ENCODE results near the gene KCNH1. TPM values are rescaled to one million over a fixed set of nuclear protein-coding genes. Genes with fewer than 3 reads are reported as not detected.

The KCNH1 gene
- total RNA-seq, 1 experiment from 2014 or later, result 0.17 TPM

DNA sequence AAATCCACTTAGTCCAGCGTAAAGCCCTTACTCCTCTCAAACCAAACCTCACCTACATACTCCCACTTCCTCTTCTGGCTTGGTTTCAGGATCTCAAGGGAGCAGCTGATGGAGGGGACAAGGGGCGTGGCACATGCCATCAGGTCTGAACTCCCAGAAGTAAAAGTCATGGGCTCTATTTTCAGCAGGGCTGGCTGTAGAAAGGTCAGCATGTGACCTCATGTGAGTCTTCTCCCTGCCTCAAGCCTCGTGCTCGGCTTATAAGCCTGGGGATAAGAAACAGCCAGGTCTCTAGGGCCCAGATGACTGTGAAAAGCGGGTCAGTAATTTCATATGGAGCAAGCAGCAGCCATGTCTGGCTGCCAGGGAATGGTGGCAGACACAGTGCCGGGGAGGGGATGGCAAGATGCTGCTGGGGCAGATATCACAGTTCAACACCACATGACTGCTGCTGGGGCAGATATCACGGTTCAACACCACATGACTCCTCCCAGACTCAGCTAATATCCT is 227.9 kb downstream of the KCNH1 start (continued):
- TF ChIP-seq, protein P1, sequence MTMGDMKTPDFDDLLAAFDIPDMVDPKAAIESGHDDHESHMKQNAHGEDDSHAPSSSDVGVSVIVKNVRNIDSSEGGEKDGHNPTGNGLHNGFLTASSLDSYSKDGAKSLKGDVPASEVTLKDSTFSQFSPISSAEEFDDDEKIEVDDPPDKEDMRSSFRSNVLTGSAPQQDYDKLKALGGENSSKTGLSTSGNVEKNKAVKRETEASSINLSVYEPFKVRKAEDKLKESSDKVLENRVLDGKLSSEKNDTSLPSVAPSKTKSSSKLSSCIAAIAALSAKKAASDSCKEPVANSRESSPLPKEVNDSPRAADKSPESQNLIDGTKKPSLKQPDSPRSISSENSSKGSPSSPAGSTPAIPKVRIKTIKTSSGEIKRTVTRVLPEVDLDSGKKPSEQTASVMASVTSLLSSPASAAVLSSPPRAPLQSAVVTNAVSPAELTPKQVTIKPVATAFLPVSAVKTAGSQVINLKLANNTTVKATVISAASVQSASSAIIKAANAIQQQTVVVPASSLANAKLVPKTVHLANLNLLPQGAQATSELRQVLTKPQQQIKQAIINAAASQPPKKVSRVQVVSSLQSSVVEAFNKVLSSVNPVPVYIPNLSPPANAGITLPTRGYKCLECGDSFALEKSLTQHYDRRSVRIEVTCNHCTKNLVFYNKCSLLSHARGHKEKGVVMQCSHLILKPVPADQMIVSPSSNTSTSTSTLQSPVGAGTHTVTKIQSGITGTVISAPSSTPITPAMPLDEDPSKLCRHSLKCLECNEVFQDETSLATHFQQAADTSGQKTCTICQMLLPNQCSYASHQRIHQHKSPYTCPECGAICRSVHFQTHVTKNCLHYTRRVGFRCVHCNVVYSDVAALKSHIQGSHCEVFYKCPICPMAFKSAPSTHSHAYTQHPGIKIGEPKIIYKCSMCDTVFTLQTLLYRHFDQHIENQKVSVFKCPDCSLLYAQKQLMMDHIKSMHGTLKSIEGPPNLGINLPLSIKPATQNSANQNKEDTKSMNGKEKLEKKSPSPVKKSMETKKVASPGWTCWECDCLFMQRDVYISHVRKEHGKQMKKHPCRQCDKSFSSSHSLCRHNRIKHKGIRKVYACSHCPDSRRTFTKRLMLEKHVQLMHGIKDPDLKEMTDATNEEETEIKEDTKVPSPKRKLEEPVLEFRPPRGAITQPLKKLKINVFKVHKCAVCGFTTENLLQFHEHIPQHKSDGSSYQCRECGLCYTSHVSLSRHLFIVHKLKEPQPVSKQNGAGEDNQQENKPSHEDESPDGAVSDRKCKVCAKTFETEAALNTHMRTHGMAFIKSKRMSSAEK (CRISPR knock-in tag; IDR thresholded peaks at IDR 0.05; ENCODE audit: borderline replicate concordance), result no peak
- no peak for TF ChIP-seq JAZF1 (CRISPR knock-in tag; IDR thresholded peaks at IDR 0.05)
- TF ChIP-seq KAT7 (CRISPR knock-in tag; IDR thresholded peaks at IDR 0.05; ENCODE audit: borderline replicate concordance), result no peak
- TF ChIP-seq MYBL2 (CRISPR knock-in tag; IDR thresholded peaks at IDR 0.05), result no peak
- TF ChIP-seq, protein P2, sequence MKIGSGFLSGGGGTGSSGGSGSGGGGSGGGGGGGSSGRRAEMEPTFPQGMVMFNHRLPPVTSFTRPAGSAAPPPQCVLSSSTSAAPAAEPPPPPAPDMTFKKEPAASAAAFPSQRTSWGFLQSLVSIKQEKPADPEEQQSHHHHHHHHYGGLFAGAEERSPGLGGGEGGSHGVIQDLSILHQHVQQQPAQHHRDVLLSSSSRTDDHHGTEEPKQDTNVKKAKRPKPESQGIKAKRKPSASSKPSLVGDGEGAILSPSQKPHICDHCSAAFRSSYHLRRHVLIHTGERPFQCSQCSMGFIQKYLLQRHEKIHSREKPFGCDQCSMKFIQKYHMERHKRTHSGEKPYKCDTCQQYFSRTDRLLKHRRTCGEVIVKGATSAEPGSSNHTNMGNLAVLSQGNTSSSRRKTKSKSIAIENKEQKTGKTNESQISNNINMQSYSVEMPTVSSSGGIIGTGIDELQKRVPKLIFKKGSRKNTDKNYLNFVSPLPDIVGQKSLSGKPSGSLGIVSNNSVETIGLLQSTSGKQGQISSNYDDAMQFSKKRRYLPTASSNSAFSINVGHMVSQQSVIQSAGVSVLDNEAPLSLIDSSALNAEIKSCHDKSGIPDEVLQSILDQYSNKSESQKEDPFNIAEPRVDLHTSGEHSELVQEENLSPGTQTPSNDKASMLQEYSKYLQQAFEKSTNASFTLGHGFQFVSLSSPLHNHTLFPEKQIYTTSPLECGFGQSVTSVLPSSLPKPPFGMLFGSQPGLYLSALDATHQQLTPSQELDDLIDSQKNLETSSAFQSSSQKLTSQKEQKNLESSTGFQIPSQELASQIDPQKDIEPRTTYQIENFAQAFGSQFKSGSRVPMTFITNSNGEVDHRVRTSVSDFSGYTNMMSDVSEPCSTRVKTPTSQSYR (CRISPR knock-in tag; IDR thresholded peaks at IDR 0.05), result no peak
- TF ChIP-seq GTF2I (CRISPR knock-in tag; conservative IDR thresholded peaks at IDR 0.05), result no peak

DNA sequence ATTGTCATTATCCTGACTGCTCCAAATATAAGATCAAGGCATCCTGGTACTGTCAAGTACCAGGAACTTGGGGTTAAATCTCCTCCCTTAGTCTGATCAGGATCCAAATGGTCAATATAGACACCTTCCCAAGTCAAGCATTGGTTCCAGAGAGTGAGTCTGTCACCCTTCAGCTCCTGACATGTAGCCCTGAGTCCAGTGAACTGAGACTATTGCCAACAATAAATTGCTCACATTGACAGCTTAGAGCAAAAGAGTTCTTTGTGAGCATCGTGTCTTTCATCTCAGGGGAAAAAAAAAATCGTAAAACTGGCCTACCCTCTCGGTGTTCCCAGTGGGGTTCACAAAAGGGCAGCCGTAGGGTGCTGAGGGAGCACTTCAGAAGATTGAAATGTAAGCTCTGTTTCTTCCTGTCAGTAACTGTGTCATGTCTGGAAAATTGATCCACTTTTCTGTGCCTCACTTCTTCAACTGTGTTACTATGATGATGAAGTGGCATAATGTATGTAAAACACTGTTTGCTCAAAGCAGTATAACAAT is 228.5 kb downstream of the KCNH1 start:
- H3K4me3 Mint-ChIP-seq, result no peak overlapping the region
- no peak for DNase-seq (ENCODE audit: low spot score)
- TF ChIP-seq JAZF1 (CRISPR knock-in tag; IDR thresholded peaks at IDR 0.05), result no peak
- TF ChIP-seq SOX15 (CRISPR knock-in tag; IDR thresholded peaks at IDR 0.05), result no peak
- TF ChIP-seq NFE2L1 (CRISPR knock-in tag; IDR thresholded peaks at IDR 0.05), result no peak
- no peak for TF ChIP-seq FOXP1 (CRISPR knock-in tag; IDR thresholded peaks at IDR 0.05; ENCODE audit: borderline replicate concordance)
- TF ChIP-seq NR3C1 (CRISPR knock-in tag; conservative IDR thresholded peaks at IDR 0.05; ENCODE audit: low read depth), result no peak
- TF ChIP-seq, protein P3, sequence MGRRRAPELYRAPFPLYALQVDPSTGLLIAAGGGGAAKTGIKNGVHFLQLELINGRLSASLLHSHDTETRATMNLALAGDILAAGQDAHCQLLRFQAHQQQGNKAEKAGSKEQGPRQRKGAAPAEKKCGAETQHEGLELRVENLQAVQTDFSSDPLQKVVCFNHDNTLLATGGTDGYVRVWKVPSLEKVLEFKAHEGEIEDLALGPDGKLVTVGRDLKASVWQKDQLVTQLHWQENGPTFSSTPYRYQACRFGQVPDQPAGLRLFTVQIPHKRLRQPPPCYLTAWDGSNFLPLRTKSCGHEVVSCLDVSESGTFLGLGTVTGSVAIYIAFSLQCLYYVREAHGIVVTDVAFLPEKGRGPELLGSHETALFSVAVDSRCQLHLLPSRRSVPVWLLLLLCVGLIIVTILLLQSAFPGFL (CRISPR knock-in tag; IDR thresholded peaks at IDR 0.05; ENCODE audit: borderline replicate concordance), result no peak
- TF ChIP-seq, protein P4, sequence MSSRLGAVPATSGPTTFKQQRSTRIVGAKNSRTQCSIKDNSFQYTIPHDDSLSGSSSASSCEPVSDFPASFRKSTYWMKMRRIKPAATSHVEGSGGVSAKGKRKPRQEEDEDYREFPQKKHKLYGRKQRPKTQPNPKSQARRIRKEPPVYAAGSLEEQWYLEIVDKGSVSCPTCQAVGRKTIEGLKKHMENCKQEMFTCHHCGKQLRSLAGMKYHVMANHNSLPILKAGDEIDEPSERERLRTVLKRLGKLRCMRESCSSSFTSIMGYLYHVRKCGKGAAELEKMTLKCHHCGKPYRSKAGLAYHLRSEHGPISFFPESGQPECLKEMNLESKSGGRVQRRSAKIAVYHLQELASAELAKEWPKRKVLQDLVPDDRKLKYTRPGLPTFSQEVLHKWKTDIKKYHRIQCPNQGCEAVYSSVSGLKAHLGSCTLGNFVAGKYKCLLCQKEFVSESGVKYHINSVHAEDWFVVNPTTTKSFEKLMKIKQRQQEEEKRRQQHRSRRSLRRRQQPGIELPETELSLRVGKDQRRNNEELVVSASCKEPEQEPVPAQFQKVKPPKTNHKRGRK (CRISPR knock-in tag; IDR thresholded peaks at IDR 0.05; ENCODE audit: borderline replicate concordance), result no peak
- no peaks in the 10 kb centered on the region for H3K27me3 Mint-ChIP-seq (ENCODE audit: low read depth)
- no peak overlapping the region for H3K27ac Mint-ChIP-seq
- CTCF ChIA-PET, result no interaction called here
- no peak for ATAC-seq
- no peaks in the 10 kb centered on the region for H3K36me3 Mint-ChIP-seq
- POLR2A ChIA-PET, result no interaction called here
- no peaks in the 10 kb centered on the region for H3K9me3 Mint-ChIP-seq
- H3K4me1 Mint-ChIP-seq, result no peaks in the 10 kb centered on the region
